Activated CD4-positive, alpha-beta T cell treated with anti-CD3 and anti-CD28 coated beads for 1 hour (primary cell): ENCODE results near the gene GLYR1.

ENCODE experiments used
- DNase-seq: peaks from one replicate; pipeline ENCODE4 v3.0.0-alpha.2; 2020

GLYR1 gene

DNA sequence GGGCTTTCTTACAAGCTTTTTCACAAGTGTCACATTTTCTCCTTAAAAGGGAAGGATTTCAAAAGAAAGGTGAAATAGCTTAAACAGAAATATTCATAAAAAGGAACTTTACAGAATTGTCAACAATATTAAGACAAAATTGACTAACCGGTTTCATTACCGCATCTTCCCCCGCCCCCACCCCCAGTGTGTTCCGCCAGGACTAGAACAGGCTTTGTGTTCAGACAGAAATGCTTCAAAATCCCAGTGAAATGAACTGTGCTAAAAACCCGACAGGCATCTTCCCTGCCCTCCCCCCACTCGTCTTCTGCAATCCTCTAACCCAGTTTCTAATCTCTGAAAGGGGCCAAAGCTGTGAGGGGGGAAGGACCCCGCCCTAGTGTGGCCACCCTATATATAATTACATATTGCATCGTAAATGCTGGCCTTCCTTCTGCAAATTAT lies 43.7 kb downstream of the GLYR1 start:
- no peak for DNase-seq

DNA sequence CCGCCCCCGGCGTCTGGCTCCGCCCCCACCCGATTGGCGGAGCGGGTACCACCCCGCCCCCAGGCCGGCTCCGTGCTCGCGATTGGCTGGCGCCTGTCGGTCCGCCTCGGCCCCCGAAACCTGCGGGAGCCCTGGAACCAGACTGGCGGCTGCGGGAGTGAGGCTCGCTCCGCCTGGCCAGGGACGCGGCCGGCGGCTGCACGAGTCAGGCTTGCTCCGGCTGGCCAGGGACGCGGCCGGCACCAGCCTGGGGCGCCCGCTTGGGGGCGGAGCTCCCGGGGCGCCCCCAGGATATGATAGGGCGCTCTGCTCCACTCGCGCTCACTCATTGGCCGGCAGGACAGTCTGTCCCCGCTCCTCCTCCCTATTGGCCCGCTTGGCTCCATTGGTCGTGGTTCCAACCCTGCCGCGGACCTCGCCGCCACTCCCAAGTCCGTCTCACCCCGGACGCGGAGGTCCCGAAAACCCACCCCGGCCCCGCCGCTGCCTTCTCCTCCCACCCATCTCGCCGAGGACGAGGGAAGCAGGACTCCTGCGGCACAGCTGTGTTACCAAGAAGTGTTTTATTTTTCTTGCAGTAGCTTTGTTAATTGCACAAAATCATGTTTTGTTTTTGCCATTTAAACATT lies 44.3 kb downstream of the GLYR1 start:
- peak; percentile 78 for DNase-seq

DNA sequence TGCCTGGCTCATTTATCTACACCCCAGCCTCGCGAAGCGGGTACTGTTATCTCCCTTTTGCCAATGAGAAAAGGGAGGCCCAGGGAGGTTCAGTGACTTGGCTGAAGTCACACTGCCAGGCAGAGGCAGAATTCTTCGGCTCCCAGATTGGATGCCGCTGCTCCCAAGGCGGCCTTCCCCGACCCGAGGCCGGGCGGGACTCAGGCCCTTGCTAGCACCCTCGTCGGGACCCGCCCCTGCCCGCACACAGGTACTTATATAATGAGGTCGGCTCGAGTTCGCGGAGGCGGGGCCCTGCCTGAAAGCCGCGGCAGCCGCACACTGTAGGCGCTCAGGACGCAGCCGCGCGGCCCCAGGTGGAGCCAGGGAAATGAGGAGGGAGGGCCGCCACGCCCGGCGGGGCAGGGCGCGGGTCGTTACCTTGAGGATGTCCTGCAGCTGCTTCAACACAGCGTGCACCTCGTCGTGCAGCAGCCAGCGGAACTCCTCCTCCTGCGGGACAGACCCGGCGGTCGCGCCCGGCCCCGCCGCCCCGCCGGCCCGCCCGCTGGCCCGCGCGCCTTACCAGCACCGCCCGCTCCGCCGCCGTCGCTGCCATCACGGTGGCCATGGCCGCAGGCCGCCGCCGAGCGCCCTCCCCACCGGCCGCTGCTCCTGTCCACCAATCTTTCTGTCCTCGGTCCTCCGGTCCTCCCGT lies 45.0 kb downstream of the GLYR1 start, which contains the start of gene ROGDI:
ROGDI (minus strand) TSS at position 672 of the 697 bp plus-strand sequence; CDS start at position 610, 62 bp downstream.
- peak; percentile 69 for DNase-seq

DNA sequence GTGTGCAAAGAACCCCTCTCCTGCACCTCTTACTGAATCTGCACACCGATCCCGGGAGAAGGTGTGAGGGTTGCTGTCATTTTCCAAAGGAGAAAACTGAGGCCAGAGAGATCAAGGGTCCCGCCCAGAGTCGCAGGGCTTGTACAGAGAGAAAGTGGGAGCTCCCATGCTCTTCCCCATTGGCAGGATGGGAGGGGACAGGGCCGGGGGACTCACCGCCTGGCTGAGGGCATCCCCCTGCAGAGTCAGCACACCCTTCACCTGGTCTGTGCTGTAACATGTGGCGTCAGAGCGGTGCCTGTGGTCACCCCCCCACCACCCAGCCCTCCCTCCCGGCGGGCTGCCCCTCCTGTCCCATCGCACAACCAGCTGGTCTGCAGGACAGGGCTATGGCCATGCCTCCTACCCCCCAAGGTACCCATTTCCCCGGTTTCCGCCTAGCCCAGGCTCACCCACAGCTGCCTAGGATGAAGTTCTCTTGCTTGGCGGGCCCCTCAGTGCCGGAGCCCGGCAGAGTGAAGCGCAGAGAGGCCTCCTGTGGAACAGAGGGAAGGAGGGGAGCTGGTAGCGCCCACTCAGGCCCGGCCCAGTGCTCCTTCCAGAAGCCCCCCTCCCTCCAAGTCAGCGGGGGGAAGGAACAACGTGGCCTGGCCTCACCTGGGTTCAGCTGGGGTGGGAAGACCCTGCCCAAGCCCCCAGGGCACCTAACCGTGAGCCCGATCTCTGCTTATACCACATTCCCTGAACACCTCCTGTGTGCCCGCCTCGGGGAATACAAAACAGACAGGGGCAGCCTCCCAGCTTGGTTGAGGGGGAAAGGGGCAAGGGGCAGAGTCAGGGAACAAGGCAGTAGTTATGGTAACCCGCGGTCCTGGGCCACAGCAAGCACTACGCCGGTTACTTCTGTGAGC lies 45.8 kb downstream of the GLYR1 start:
- no peak for DNase-seq

DNA sequence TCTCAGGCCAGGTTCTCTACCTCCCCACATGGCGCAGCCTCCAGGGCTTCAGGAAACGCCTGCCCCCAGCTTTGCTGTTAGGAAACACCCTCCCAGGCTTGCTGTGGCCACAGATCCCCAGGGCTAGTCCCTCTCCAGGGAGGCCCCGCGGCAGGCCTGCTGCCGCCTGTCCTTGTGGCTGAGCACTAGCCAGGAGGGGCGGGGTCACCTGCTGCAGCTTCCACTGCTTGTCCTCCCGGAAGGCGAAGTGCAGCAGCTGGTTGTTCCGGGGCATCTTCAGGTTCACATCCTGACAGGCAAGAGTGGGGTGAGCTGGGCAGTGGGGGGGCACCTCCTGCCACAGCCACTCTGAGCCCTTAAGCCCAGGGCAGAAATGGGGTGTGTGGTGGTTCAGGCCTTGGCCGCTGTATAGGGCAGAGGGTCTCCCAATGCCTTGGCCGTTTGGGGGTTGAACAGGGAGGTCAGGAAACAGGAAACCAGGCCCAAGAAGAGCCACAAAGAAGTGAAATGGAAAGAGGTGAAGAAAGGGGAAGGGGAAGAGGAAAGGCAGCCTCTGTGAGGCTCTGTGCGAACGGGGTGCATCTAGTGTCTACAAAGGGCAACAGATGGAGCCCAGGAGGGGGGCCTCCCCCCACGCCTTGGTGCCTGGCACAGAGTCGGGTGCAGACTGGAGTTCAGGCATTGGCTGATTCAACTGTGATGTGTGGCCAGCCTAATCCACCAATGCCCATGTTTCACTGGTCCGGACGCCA lies 46.6 kb downstream of the GLYR1 start:
- DNase-seq = no peak

DNA sequence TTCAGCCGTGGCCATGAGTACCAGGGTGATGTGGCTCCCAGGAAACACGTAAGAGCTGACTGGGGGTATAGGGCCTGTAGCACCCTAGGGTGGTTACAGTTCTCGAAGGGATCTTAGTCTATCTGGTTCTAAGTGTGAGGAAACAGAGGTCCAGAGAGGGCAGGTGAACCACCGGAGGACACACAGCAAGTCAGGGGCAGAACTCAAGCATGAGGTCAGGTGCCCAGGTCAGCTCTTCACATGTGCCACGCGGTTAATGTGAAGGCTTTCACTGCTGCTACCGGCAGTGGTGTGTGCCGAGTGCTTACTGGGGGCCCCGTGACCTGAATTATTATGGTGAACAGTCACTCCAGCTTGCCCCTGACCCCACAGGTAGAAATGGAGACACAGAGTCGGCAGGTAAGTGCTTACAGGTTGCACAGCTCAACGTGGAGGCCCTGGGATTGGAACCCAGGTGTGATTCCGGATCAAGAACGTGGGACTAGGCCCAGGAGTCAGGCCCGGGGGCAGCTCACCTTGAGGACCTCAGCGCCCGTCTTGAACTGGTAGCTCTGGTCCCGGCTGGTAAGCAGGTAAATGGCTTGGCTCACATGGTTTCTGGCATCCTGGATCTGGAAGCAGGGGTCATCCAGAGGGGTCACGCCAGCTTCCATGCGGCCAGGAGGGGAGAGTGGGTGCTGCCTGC lies 47.8 kb downstream of the GLYR1 start:
- no peak for DNase-seq

DNA sequence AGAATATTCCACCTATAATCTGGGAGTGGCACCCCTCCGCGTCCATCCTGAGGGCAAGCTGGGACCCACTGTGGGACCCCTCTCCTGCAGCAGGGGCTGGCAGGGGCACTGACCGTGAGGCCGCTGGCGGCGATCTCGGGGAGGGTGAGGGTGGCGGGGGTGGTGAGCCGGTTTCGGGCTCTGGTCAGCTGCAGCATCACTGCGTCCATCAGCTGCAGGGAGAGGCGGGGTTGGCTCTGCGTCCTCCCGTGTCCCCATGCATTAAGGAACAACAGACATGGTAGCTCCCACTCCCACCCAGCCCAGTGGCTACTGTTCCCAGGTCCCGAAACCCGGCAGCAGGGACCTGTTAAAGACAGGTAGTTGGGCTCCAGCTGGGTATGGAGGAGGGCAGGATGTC lies 48.6 kb downstream of the GLYR1 start:
- no peak for DNase-seq

DNA sequence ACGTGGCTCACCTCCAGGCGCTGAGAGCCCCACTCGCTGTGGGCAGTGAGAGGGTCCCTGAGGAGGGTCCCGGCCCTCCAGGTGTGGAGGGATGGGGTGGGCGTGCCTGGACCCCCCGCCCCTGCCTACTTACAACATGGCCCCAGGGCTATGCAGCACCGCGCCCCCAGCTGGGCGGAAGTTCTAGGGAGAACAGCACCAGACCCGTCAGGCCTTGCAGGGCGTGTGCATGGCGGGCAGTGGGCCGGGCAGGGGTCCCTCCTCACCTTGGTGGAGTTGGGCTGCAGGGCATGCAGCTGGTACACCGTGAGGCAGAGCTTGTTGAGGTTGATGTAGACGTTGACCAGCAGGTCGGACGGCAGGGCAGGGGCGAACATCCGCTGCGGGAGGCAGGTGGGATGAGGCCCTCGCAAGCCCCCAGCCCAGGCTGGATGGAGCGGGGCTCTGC lies 49.3 kb downstream of the GLYR1 start:
- DNase-seq = no peak

DNA sequence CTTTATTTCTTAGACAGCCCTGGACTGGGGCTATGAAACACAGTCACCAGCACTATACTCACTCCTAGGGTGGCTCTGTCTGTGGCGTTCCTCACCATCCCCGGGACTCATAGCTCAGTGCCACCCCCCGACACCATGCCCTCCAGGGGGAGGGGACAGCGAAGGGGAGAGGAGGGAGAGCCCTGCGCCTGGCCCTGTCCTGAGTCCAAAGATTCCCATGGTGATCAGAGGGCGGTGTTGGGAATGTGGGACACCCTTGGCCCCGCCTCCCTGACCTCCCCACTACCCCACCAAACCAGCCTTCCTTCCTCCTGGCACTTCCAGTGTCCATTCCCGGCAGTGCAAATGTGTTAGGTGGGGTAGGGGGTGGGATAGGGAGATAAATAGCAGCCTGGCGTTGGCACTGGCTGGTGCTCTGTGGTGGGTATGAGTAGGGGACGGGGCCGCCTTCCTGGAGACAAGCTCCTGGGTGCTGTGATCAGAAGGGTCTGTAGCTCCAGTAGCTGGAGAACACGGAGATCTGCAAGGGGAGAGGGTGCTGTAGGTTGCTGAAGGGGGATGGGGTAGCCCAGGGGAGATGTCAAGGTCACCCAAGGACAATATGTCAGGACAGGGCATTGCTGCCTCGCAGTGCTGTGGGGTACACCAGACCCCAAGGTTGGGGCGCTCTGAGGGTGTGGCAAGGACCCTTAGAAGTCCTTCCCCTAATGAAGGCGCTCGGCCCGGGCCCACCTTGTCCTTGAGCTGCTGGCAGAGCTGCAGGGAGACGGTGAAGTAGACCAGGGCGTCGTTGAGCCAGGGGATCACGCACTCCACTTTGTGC lies 49.9 kb downstream of the GLYR1 start:
- DNase-seq = no peak

DNA sequence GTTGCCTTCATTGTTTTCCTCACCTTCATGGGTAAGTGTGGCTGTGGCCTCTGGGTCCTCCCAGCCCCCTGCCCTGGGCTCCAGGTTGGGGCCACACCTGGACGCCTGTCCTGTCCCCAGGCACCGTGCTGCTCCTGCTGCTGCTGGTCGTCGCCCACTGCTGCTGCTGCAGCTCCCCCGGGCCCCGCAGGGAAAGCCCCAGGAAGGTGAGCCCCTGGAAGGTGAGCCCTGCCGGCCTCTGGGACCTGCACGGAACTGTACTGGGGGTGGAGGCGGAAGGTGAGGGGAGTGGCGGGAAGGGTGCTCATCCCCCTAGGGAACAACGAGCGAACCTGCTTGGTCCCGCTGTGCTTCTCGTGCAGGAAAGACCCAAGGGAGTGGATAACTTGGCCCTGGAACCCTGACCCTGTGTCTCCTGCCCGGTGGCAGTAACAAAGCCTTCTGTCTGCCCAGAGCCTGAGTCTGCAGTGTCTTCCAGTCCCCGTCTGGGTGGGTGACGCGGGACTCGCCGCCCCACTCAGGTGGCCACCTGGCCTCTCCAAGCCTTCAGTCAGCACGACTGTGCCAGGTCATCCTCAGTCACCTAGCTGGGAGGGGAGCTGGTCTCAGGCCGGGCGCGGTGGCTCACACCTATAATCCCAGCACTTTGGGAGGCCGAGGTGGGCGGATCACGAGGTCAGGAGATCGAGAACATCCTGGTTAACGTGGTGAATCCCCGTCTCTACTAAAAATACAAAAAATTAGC lies 51.1 kb downstream of the GLYR1 start:
- no peak for DNase-seq

DNA sequence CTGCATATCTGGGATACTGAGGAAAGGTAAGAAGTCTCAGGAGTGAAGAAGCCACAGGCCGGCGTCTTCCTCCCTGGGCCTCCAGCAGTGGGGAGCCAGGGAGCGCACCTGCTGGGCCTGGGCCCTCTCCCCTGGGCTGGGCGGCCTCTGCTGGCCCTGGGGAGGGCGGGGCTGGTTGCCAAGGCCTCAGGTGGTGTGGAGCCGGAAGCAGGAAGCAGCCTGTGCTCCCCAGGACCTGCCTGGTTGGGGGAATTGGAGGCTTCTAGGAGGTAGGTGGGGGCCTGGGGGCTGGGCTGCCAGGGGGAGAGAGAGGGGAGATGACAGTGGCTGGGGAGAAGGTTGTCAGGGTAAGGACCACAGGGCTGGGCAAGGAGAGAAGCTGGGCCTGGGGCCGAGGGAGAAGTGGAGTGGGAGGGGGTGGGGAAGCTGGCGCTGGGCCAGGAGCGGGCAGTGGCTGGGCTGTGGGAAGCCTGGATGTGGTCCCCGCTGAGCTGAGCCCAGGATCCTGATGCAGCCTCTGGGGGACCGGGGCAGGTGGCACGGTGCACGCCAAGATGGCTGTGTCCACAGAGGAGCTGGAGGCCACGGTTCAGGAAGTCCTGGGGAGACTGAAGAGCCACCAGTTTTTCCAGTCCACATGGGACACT lies 51.8 kb downstream of the GLYR1 start, which contains the start of gene SMIM22:
SMIM22 (plus strand) TSS at position 189 of the 647 bp plus-strand sequence; CDS start at position 555, 366 bp downstream.
- DNase-seq = no peak

DNA sequence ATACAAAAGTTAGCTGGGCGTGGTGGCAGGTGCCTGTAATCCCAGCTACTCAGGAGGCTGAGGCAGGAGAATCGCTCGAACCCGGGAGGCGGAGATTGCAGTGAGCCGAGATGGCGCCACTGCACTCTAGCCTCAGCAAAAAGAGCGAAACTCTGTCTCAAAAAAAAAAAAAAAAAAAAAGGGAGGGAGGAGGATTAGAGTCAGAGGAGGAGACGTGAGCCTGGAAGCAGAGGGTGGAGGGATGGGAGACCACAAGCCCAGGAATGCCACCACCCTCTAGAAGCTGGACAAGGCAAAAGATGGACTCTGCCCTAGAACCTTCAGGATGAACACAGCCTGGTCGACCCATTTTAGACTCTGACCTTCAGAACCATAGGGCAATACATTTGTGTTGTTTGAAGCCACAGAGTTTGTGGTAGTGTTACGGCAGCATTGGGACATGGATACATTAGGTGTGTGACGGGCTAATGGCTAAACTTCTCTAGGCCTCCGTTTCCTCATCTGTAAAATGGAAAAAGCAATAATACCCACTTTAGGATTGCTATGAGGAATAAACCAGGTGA lies 54.1 kb downstream of the GLYR1 start:
- DNase-seq = no peak

DNA sequence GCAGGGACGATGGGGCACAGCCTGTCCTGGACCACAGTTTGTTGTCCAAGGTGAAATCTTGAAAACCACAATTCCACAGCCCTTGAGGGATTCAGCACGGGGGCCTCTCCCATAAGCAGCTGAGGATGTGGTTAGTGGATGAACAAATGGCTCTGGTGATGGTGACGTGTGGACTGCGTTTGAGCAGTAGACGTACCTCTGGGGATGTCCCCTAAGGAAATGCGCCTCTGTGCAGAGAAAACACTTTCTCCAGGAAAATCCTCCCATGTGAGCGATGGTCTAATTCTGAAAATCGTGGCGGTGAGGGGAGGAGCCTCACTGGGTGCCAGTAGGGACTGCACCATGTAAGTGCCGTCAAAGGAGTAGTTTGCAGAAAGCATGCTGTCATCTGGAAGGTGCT lies 56.2 kb downstream of the GLYR1 start:
- DNase-seq = no peak

DNA sequence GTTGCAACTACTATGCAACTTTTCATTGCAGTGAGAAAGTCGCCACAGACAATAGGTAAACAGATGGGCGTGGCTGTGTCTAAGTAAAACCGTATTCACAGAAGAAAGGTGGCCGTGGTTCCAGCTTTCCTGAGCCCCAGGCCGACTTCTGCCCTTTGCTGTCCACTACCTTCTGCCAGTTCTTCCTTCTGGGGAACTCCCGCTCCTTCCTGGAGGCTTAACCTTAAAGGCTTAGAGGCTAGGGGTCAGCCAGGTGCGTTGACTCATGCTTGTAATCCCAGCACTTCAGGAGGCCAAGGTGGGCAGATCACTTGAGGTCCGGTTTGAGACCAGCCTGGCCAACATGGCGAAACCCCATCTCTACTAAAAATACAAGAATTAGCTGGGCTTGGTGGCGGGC lies 56.8 kb downstream of the GLYR1 start:
- DNase-seq = no peak

DNA sequence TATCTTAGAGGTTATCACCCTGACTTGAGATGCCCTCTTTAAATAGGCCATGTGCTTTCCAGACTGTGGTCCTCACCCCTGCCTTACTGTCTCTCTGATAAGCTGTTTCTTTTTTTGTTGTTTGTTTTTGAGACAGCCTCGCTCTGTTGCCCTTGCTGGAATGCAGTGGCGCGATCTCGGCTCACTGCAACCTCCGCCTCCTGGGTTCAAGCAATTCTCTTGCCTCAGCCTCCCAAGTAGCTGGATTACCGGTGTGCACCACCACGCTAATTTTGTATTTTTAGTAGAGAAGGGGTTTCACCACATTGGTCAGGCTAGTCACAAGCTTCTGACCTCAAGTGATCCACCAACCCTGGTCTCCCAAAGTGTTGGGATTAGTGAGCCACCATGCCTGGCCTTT lies 58.2 kb downstream of the GLYR1 start:
- no peak for DNase-seq

DNA sequence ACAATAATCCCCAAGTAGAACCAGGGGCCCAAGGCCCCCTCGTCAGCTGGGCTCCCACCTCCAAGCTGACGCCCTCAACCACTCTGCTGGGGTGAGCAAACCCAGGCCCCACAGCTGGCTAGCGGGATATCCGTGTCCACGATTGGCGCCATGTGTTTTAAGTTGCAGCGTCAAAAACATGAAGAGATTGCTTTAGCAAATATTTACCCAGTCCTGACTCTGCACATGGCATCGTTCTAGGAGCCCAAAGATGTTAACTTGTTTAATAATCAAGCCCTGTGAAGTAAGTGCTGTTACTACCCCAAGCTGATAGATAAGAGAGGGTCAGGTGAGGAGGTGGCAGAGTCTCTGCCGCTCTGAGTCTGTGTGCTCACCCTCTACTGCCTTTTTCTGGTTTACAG lies 58.6 kb downstream of the GLYR1 start:
- DNase-seq = no peak

DNA sequence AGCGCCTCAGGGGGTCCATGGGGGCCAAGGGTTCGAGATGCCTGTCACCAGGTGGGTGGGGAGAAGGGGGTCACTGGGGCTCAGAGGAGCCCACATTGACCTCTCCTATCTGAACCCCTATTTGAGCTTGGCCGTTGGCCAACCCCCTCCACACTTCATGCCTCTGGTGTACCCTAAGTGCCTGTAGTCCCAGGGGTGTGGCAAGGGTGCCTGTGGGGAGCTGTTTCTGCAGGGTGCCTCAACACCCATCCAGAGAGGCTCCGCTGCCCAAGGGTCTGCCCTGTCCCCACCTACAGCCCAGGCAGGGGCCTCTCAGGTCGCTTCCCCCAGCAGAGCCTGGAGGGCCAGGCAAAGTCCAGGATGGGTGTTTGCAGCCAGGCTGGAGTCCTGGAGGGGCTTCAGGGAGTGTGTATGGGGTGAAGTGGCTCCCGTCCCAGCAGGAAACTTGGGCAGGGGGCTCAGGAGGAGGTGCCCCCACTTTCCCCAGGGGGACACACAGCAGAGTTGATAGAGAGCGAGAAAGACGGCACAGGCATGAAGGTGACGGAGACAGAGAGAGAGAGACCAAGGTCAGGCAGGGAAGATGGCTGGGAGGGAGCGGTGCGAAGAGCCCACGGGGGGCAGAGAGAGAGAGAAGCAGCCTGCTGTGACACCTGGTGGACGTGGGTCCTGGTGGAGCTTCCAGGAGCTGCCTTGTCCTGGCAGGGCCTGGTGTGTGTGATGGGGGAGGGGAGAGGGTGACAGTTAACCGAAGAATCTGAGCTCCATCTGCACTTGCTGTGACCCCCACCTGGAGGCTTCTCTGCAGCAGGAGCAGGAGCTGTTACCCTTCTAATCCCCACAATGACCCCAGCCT lies 59.2 kb downstream of the GLYR1 start, which contains the start of gene SEPTIN12:
SEPTIN12 (minus strand) TSS at position 719 of the 856 bp plus-strand sequence; CDS start at position 19, 700 bp downstream.
- DNase-seq = no peak

DNA sequence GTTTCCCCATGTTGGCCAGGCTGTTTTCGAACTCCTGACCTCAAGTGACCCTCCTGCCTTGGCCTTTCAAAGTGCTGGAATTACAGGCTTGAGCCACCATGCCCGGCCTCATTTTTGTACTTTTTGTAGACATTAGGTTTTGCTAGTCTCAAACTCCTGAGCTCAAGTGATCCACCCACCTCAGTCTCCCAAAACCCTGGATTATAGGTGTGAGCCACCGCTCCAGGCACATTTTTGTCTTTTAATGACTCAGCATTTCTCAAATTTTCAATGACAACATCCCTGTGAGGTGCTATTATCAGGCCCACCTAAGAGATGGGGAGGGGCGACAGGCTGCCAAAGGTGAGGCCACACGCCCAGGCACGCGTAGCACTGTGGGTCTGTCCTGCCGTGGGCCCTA lies 60.0 kb downstream of the GLYR1 start:
- DNase-seq = no peak
